Measurements from ENCODE around the gene CLBA1.

GRCh38 chr14:105023791-105024480 is 38.3 kb downstream of the CLBA1 start:
- no peak for TF ChIP-seq EZH2phosphoT487 (IDR thresholded peaks at IDR 0.05; ENCODE audit: low read length)
- TF ChIP-seq CTCF (IDR thresholded peaks at IDR 0.05; ENCODE audit: low read length), result no peak

All from MM.1S (cell line).